Tibial artery (tissue), 4 donors: ENCODE data around the gene GAB2.

Source experiments
- DNase-seq, 2 donors: peaks; one replicate each; pipeline ENCODE4 v3.0.0-alpha.2; 2019
- H3K27ac ChIP-seq, 2 donors: fragments of 200-600 bp; sonication (generic) in 1 of 2; 1 replicate in 1 of 2; 2 replicates in 1 of 2; pipeline ENCODE4 v1.5.1; 2018 to 2019; ENCODE audit warnings: mild to moderate bottlenecking in 1 of 2
- H3K27me3 ChIP-seq, 2 donors: fragments of 200-600 bp; sonication (generic) in 1 of 2; one replicate each; pipeline versions ENCODE4 v1.5.1 to v1.6.0; 2016 to 2019
- H3K36me3 ChIP-seq, 3 donors: fragments of 200-600 bp; sonication (generic) in 2 of 3; one replicate each; pipeline ENCODE4 v1.5.1; 2016 to 2019; ENCODE audit warnings: mild to moderate bottlenecking in 2 of 3
- H3K4me1 ChIP-seq, 4 donors: fragments of 200-600 bp; sonication (generic) in 2 of 4; 1 replicate in 3 of 4; 2 replicates in 1 of 4; pipeline ENCODE4 v1.5.1; 2016 to 2019
- H3K4me3 ChIP-seq, 2 donors: fragments of 200-600 bp; sonication (generic) in 1 of 2; 1 replicate in 1 of 2; 2 replicates in 1 of 2; pipeline ENCODE4 v1.5.1; 2018 to 2019; ENCODE audit warnings: mild to moderate bottlenecking in 2 of 2
- H3K9me3 ChIP-seq, 3 donors: fragments of 200-600 bp; sonication (generic) in 1 of 3; one replicate each; pipeline ENCODE4 v1.5.1; 2016 to 2019
- CTCF ChIP-seq, 2 experiments: fragments of 200-600 bp in 1 of 2; fragments of 450-650 bp in 1 of 2; IDR thresholded peaks; one replicate each; pipeline ENCODE4 v1.5.1; 2017 to 2019; ENCODE audit warnings: antibody characterized with exemption in 2 of 2, mild to moderate bottlenecking in 1 of 2, moderate library complexity in 1 of 2
- intact Hi-C: fragments of 100-400 bp; cut with DNase I; formaldehyde crosslinking; loops from one replicate; pipeline ENCODE4 v1.15.0; 2023; ENCODE audit warnings: low total_unique reads

Gene GAB2

GRCh38 chr11:78334109-78334508 is 83.5 kb downstream of the GAB2 start:
- Histone ChIP-seq H3K27ac (no peak overlapping the region), H3K4me1 (peaks cover 0 to 32% (median 13%) of the 10 kb centered on the region in 4 donors)

GRCh38 chr11:78332872-78333271 is 84.7 kb downstream of the GAB2 start:
- no peaks in the 10 kb centered on the region for H3K27me3 ChIP-seq
- DNase-seq = no peak
- H3K27ac ChIP-seq = no peak overlapping the region
- peaks cover 0 to 21% (median 8%) of the 10 kb centered on the region in 4 donors for H3K4me1 ChIP-seq
- no peak for TF ChIP-seq CTCF (IDR thresholded peaks at IDR 0.05)
- no peaks in the 10 kb centered on the region for H3K9me3 ChIP-seq
- no peaks in the 10 kb centered on the region for H3K36me3 ChIP-seq
- intact Hi-C loops = no loop called here
- no peak overlapping the region for H3K4me3 ChIP-seq

More at GRCh38 chr11:78334109-78334508, 83.5 kb downstream of the GAB2 start:
- DNase-seq = no peak
- no peaks in the 10 kb centered on the region for H3K36me3 ChIP-seq
- TF ChIP-seq CTCF (IDR thresholded peaks at IDR 0.05) = no peak
- H3K4me3 ChIP-seq = no peak overlapping the region
- no peaks in the 10 kb centered on the region for H3K27me3 ChIP-seq
- intact Hi-C loops = no loop called here
- H3K9me3 ChIP-seq = no peaks in the 10 kb centered on the region

DNA sequence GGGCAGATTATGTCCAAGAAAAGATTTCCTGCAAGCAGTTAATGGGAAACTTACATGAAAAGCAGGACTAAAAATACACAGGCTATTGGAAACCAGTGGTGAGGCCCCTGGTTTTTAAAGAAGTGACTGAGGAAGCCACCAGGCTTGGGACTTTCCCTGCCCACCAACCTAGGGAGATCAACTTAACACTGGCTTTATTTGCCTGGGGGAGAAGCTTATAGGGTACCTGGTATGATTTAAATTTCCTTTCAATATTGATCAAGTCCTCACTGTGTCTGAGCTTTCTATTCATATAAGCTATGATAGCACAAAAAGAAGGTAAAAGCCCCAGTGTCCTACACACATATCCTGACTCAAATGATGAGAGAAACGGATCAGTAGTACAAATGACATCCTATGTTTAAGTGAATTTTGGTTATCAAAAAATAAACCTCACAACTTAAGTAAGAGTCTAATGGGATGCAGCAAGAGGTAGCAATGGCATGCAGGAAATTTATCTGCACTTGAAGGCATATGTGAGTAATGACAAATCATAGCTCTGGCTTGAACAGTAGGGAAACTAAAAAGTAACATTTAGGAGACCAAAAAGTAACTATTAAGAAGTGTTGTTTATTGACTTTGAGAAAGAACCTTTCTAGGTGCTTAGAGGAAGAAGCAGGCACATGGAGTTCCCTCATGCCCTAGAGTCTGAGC is 85.3 kb downstream of the GAB2 start:
- no peak for TF ChIP-seq CTCF (IDR thresholded peaks at IDR 0.05)
- Histone ChIP-seq H3K4me3 (no peak overlapping the region), H3K27me3 (no peaks in the 10 kb centered on the region), H3K27ac (no peak overlapping the region), H3K9me3 (no peaks in the 10 kb centered on the region), H3K36me3 (no peaks in the 10 kb centered on the region), H3K4me1 (peaks cover 0 to 15% (median 5%) of the 10 kb centered on the region in 4 donors)
- intact Hi-C loops = no loop called here
- no peak for DNase-seq

GRCh38 chr11:78331711-78332110 is 85.9 kb downstream of the GAB2 start:
- H3K27ac ChIP-seq = no peak overlapping the region
- no peaks in the 10 kb centered on the region for H3K9me3 ChIP-seq
- peaks cover 0 to 9% (median 2%) of the 10 kb centered on the region in 4 donors for H3K4me1 ChIP-seq
- intact Hi-C loops = no loop called here
- H3K4me3 ChIP-seq = no peak overlapping the region
- H3K36me3 ChIP-seq = no peaks in the 10 kb centered on the region
- no peak for DNase-seq
- no peaks in the 10 kb centered on the region for H3K27me3 ChIP-seq
- no peak for TF ChIP-seq CTCF (IDR thresholded peaks at IDR 0.05)

DNA sequence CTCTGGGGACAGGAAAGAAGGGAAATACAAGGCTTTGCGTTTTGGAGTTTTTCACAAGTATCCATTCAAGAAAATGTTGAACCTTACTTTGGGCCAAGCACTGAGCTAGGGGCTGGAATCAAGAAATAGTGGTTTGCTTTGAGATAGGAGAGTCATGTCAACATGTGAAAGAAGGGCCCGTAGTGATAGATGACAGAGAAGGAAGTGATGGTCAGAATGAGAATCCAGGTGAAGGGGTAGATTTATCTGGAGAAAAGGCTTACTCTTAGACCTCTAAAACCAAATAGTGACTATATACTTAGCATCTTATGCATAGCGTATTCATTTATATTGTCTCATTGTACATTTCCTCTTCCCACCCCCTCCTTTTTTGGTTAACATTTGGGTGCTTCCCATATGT is 87.3 kb downstream of the GAB2 start:
- DNase-seq = no peak
- no peaks in the 10 kb centered on the region for H3K36me3 ChIP-seq
- H3K9me3 ChIP-seq = no peaks in the 10 kb centered on the region
- H3K4me1 ChIP-seq = peaks cover 0 to 4% (median 2%) of the 10 kb centered on the region in 4 donors
- no peaks in the 10 kb centered on the region for H3K27me3 ChIP-seq
- TF ChIP-seq CTCF (IDR thresholded peaks at IDR 0.05) = no peak
- H3K27ac ChIP-seq = no peak overlapping the region
- intact Hi-C loops = no loop called here
- H3K4me3 ChIP-seq = no peak overlapping the region
